Astrocyte (in vitro differentiated cells and primary cell): ENCODE measurements around the gene NSUN7. TPM values are rescaled to one million over a fixed set of nuclear protein-coding genes. Genes with fewer than 3 reads are reported as not detected.

Experiments
- DNase-seq: peaks from one replicate; pipeline ENCODE4 v3.0.0-alpha.2; 2010; ENCODE audit warnings: low read depth
- FAIRE-seq: peaks from 2 replicates; lab custom pipeline; 2011; peaks lifted over from hg19 to GRCh38; lab: Jason Lieb, UNC
- H2AFZ ChIP-seq: 2 replicates; pipeline ENCODE4 v1.6.0; 2012; ENCODE audit warnings: low read depth, low read length, inconsistent platforms
- H3K27ac ChIP-seq: 2 replicates; pipeline ENCODE4 v1.5.1; 2011; ENCODE audit warnings: low read depth, low read length, inconsistent platforms
- H3K27me3 ChIP-seq: 2 replicates; pipeline ENCODE4 v1.6.0; 2011; ENCODE audit warnings: low read length, inconsistent platforms; ENCODE audit not compliant: insufficient read depth
- H3K36me3 ChIP-seq: 2 replicates; pipeline ENCODE4 v1.5.1; 2011; ENCODE audit warnings: low read length, inconsistent platforms; ENCODE audit not compliant: insufficient read depth
- H3K4me1 ChIP-seq: 2 replicates; pipeline ENCODE4 v1.5.1; 2011; ENCODE audit warnings: low read length, inconsistent platforms; ENCODE audit not compliant: insufficient read depth
- H3K4me2 ChIP-seq: 2 replicates; pipeline ENCODE4 v1.6.0; 2012; ENCODE audit warnings: low read length, inconsistent platforms
- H3K4me3 ChIP-seq: 2 replicates; pipeline ENCODE4 v1.5.1; 2011; ENCODE audit warnings: low read depth, mild to moderate bottlenecking, low read length, inconsistent platforms; ENCODE audit not compliant: insufficient read depth
- H3K79me2 ChIP-seq: 2 replicates; pipeline ENCODE4 v1.6.0; 2012; ENCODE audit warnings: mild to moderate bottlenecking, low read length, inconsistent platforms; ENCODE audit not compliant: insufficient read depth
- H3K9ac ChIP-seq: 2 replicates; pipeline ENCODE4 v1.6.0; 2012; ENCODE audit warnings: mild to moderate bottlenecking, low read length, inconsistent platforms
- H3K9me3 ChIP-seq: 2 replicates; pipeline ENCODE4 v1.5.1; 2012; ENCODE audit warnings: low read depth, mild to moderate bottlenecking, low read length, inconsistent platforms; ENCODE audit not compliant: insufficient read depth
- H4K20me1 ChIP-seq: 2 replicates; pipeline ENCODE4 v1.6.0; 2012; ENCODE audit warnings: low read length, inconsistent platforms; ENCODE audit not compliant: insufficient read depth
- H3K27ac Mint-ChIP-seq: one replicate; pipeline ENCODE4 v1.8.0; 2021; ENCODE audit warnings: mild to moderate bottlenecking, mixed read lengths; ENCODE audit not compliant: unreplicated experiment
- H3K27me3 Mint-ChIP-seq: one replicate; pipeline ENCODE4 v1.8.0; 2021; ENCODE audit warnings: low read depth, mixed read lengths; ENCODE audit not compliant: unreplicated experiment
- H3K36me3 Mint-ChIP-seq: one replicate; pipeline ENCODE4 v1.8.0; 2021; ENCODE audit warnings: low read depth, mixed read lengths; ENCODE audit not compliant: unreplicated experiment
- H3K4me1 Mint-ChIP-seq: one replicate; pipeline ENCODE4 v1.8.0; 2021; ENCODE audit warnings: low read depth, mixed read lengths; ENCODE audit not compliant: unreplicated experiment
- H3K4me3 Mint-ChIP-seq: one replicate; pipeline ENCODE4 v1.8.0; 2021; ENCODE audit warnings: mild to moderate bottlenecking, moderate library complexity, mixed read lengths; ENCODE audit not compliant: unreplicated experiment
- H3K9me3 Mint-ChIP-seq: one replicate; pipeline ENCODE4 v1.8.0; 2021; ENCODE audit warnings: mild to moderate bottlenecking, mixed read lengths; ENCODE audit not compliant: unreplicated experiment
- CTCF ChIP-seq: IDR thresholded peaks from 2 replicates; pipeline ENCODE4 v1.5.1; 2011; ENCODE audit warnings: low read depth, mild to moderate bottlenecking, inconsistent platforms, low read length, moderate library complexity; ENCODE audit not compliant: insufficient read depth
- EZH2 ChIP-seq: IDR thresholded peaks from 2 replicates; pipeline ENCODE4 v1.6.1; 2012; ENCODE audit warnings: mild to moderate bottlenecking, low read length, inconsistent platforms; ENCODE audit not compliant: insufficient read depth
- total RNA-seq: library from RNA; stranded (reverse); gene quantifications from 2 replicates; pipeline ENCODE4 v1.2.1, GENCODE V29; 2021

Gene NSUN7
- total RNA-seq, 1 donor from 2014 or later: 2.5 TPM

DNA sequence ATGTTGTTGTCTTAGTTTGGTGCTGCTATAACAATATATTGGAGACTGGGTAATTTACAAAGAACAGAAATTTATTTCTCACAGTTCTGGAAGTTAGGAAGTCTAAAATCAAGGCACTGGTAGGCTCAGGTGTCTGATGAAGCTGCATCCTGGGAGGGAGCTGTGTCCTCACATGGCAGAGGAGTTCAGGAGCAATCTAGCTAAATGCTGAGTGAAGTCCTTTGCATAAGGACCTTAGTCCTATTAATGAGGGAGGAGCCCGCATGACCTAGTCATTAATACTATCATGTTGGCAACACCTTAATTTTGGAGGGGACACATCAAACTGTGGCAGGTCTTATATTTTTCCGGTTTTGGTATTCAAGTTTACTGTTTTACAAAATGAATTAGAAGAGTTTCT lies 36.0 kb upstream of the NSUN7 start:
- no peak overlapping the region for H2AFZ ChIP-seq
- H4K20me1 ChIP-seq: no peaks in the 10 kb centered on the region
- H3K4me2 ChIP-seq: no peak overlapping the region
- H3K9me3 Mint-ChIP-seq: no peaks in the 10 kb centered on the region
- H3K4me1 Mint-ChIP-seq: no peaks in the 10 kb centered on the region
- FAIRE-seq (no peak), DNase-seq (no peak)
- H3K4me3 Mint-ChIP-seq: no peak overlapping the region
- H3K79me2 ChIP-seq: no peaks in the 10 kb centered on the region
- H3K27me3 Mint-ChIP-seq: no peaks in the 10 kb centered on the region
- H3K27me3 ChIP-seq: no peaks in the 10 kb centered on the region
- TF ChIP-seq CTCF: no peak
- TF ChIP-seq EZH2: no peak
- H3K27ac Mint-ChIP-seq: no peak overlapping the region
- H3K36me3 ChIP-seq: no peaks in the 10 kb centered on the region
- no peak overlapping the region for H3K27ac ChIP-seq
- H3K9me3 ChIP-seq: no peaks in the 10 kb centered on the region
- no peaks in the 10 kb centered on the region for H3K36me3 Mint-ChIP-seq
- H3K9ac ChIP-seq: no peak overlapping the region
- no peak overlapping the region for H3K4me3 ChIP-seq
- no peaks in the 10 kb centered on the region for H3K4me1 ChIP-seq

DNA sequence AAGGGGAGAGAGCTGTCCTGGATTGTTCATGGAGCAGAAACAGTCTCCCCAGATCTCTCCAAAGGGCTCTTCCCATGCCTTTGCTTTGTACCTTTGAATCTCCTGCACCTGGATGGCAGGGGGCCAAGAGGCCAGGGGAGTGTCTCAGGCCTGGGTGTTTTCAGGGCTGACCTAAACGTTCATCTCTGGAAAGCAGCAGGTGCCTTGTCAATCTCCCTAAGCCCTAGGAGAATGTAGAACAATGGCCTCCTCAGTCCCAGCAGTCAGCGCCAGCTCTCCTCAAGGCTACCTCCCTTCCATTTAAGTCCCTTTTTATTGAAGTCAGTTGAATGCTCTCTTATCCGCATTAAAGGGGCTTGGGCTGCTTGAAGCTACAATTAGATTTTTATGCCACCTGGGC lies 31.2 kb upstream of the NSUN7 start:
- Histone ChIP-seq H3K4me1 (peaks cover 7% of the 10 kb centered on the region), H3K36me3 (no peaks in the 10 kb centered on the region), H3K27ac (no peak overlapping the region), H3K4me2 (no peak overlapping the region), H2AFZ (no peak overlapping the region), H3K27me3 (no peaks in the 10 kb centered on the region), H3K9me3 (no peaks in the 10 kb centered on the region), H4K20me1 (no peaks in the 10 kb centered on the region), H3K4me3 (no peak overlapping the region), H3K9ac (no peak overlapping the region), H3K79me2 (no peaks in the 10 kb centered on the region)
- TF ChIP-seq EZH2 (no peak), CTCF (no peak)
- H3K4me3 Mint-ChIP-seq: no peak overlapping the region
- DNase-seq (no peak), FAIRE-seq (no peak)
- H3K27me3 Mint-ChIP-seq: no peaks in the 10 kb centered on the region
- H3K27ac Mint-ChIP-seq: no peak overlapping the region
- no peaks in the 10 kb centered on the region for H3K36me3 Mint-ChIP-seq
- H3K9me3 Mint-ChIP-seq: no peaks in the 10 kb centered on the region
- no peaks in the 10 kb centered on the region for H3K4me1 Mint-ChIP-seq

- no peaks in the 10 kb centered on the region for H3K36me3 Mint-ChIP-seq
- H3K4me2 ChIP-seq: no peak overlapping the region
- no peaks in the 10 kb centered on the region for H3K27me3 ChIP-seq
- no peak overlapping the region for H2AFZ ChIP-seq
- no peak overlapping the region for H3K27ac Mint-ChIP-seq
- H3K4me3 ChIP-seq: no peak overlapping the region
- no peaks in the 10 kb centered on the region for H3K79me2 ChIP-seq
- no peaks in the 10 kb centered on the region for H3K27me3 Mint-ChIP-seq
- H3K9me3 Mint-ChIP-seq: no peaks in the 10 kb centered on the region
- H3K36me3 ChIP-seq: no peaks in the 10 kb centered on the region
- peak; percentile 76 for FAIRE-seq
- no peak overlapping the region for H3K27ac ChIP-seq
- H3K4me1 Mint-ChIP-seq: no peaks in the 10 kb centered on the region
- H3K9ac ChIP-seq: no peak overlapping the region
- DNase-seq: peak; percentile 47
- no peaks in the 10 kb centered on the region for H4K20me1 ChIP-seq
- H3K9me3 ChIP-seq: no peaks in the 10 kb centered on the region
- TF ChIP-seq CTCF (peak; percentile 38), EZH2 (no peak)
- no peak overlapping the region for H3K4me3 Mint-ChIP-seq
- peaks cover 7% of the 10 kb centered on the region for H3K4me1 ChIP-seq
Observed at GRCh38 chr4:40719008-40719623, 30.6 kb upstream of the NSUN7 start.
